Measurements from ENCODE around the gene SMC6.

GRCh38 chr2:17768894-17769293 lies 15.3 kb upstream of the SMC6 start:
- TF ChIP-seq CTCF (IDR thresholded peaks at IDR 0.05): no peak
- no peak for TF ChIP-seq POLR2A (IDR thresholded peaks at IDR 0.05)
- no peak for TF ChIP-seq EP300 (IDR thresholded peaks at IDR 0.05)
